Heart right ventricle (tissue), 16 donors: ENCODE data around the gene CCPG1. TPM values are rescaled to one million over a fixed set of nuclear protein-coding genes. Genes with fewer than 3 reads are reported as not detected.

Source experiments
- ATAC-seq, 8 donors: fragments of 200-7000 bp; cut with Tn5 transposase; one replicate each; pipeline ENCODE4 v1.9.1; 2020; ENCODE audit warnings: mild to moderate bottlenecking in 8 of 8, moderate library complexity in 8 of 8, moderate number of reproducible peaks in 1 of 8
- DNase-seq, 2 donors: peaks; one replicate each; pipeline ENCODE4 v3.0.0-alpha.2; 2020
- H3K27ac ChIP-seq, 10 donors: fragments of 200-600 bp; sonication (generic) in 2 of 10; one replicate each; pipeline versions ENCODE4 v1.5.0 to v1.8.0; 2020 to 2022; ENCODE audit warnings: mild to moderate bottlenecking in 3 of 10
- H3K27me3 ChIP-seq, 7 donors: fragments of 200-600 bp; one replicate each; pipeline ENCODE4 v1.8.0; 2021 to 2022; ENCODE audit warnings: mild to moderate bottlenecking in 2 of 7
- H3K36me3 ChIP-seq, 9 donors: fragments of 200-600 bp; sonication (generic) in 1 of 9; one replicate each; pipeline versions ENCODE4 v1.5.0 to v1.8.0; 2020 to 2022; ENCODE audit warnings: mild to moderate bottlenecking in 2 of 9
- H3K4me1 ChIP-seq, 9 donors: fragments of 200-600 bp; sonication (generic) in 1 of 9; one replicate each; pipeline versions ENCODE4 v1.5.0 to v1.8.0; 2020 to 2022; ENCODE audit warnings: mild to moderate bottlenecking in 4 of 9
- H3K4me3 ChIP-seq, 10 donors: fragments of 200-600 bp; sonication (generic) in 2 of 10; one replicate each; pipeline versions ENCODE4 v1.5.0 to v1.8.0; 2020 to 2022; ENCODE audit warnings: mild to moderate bottlenecking in 7 of 10, moderate library complexity in 2 of 10
- H3K9me3 ChIP-seq, 11 donors: fragments of 200-600 bp in 10 of 11; sonication (generic) in 2 of 11; one replicate each; pipeline versions ENCODE4 v1.5.0 to v1.8.0; 2013 to 2022; ENCODE audit warnings: mild to moderate bottlenecking in 2 of 11, control low read depth in 1 of 11, moderate library complexity in 1 of 11
- CTCF ChIP-seq, 9 donors: fragments of 200-600 bp; sonication (generic) in 2 of 9; IDR thresholded peaks; one replicate each; pipeline versions ENCODE4 v1.5.0 to v1.8.0; 2021 to 2022; ENCODE audit warnings: antibody characterized with exemption in 9 of 9, mild to moderate bottlenecking in 5 of 9, moderate library complexity in 1 of 9
- WGBS, 2 donors: extraction: QIAGEN DNeasy Blood & Tissue Kit; methylation state at CpG; one replicate each; pipeline ENCODE4 v1.1.7; 2013; ENCODE audit warnings: inconsistent platforms in 1 of 2; 5-methylcytosine and 5-hydroxymethylcytosine counted together
- intact Hi-C, 10 donors: fragments of 100-400 bp; cut with DNase I; formaldehyde crosslinking; loops; one replicate each; pipeline versions ENCODE4 v1.11.1 to v1.14.2; 2022
- polyA plus RNA-seq, 2 donors: library from polyadenylated mRNA; stranded (reverse); fragments of 200-250 nt; gene quantifications; one replicate each; pipeline ENCODE4 v1.2.3, GENCODE V29; 2013
- total RNA-seq, 10 donors: library from RNA; stranded (reverse); fragmentation: NEBNext Ultra II Directional in 3 of 10; extraction: Animal tissue kit (Norgen Biotek cat#: 25700) in 3 of 10; gene quantifications; one replicate each; pipeline versions ENCODE4 v1.2.1 to v1.2.4, GENCODE V29; 2021 to 2023
- donor health status: Arrhythmogenic right ventricular cardiomyopathy.
- donor health status: ischemic (EF 13 %, LVEDD 7.1; RV severe dilation, severe dysfunction).
- donor health status: healthy with polysubstance abuse.
- donor health status: DM: no; HTN: yes; CAD: no.
- donor health status: DM: no; HTN: no; CAD: no.
- donor health status: ischemic (EF 25% LVEDD 6.9; RV normal size, moderate dysfunction).
- donor health status: ischemic (EF 25% LVEDD 5.7; RV mildly dilated, moderate dysfunction).
- donor health status: healthy.
- donor health status: DM: yes; HTN: yes; CAD: no.
- donor health status: Ischemic cardiomyopathy.
- donor health status: ischemic (EF 35%, LVEDD 5.7; RV mildly dilated, moderate dysfunction).
- donor health status: nonischemic (EF 11% LVEDD 7.7; RV severe dilation, severe dysfunction).
- donor health status: DM: yes; HTN: yes; CAD: no.
- donor health status: PGD.
- donor health status: ischemic (EF 29% LVEDD 5.4; RV normal size, mild dysfunction).
- donor health status: nonischemic (EF 23%, LVEDD 6.1; RV moderate dilation, normal function).

The CCPG1 gene
- total and polyA plus RNA-seq, 12 donors: 24.5 to 106 (median 86.3) TPM

GRCh38 chr15:55381595-55381994 lies 26.6 kb downstream of the CCPG1 start:
- no peaks in the 10 kb centered on the region for H3K4me1 ChIP-seq
- no peaks in the 10 kb centered on the region for H3K27me3 ChIP-seq
- H3K9me3 ChIP-seq: no peaks in the 10 kb centered on the region
- peaks cover 0 to 97% (median 24%) of the 10 kb centered on the region in 9 donors for H3K36me3 ChIP-seq
- intact Hi-C loops: no loop called here
- H3K4me3 ChIP-seq: no peak overlapping the region
- no peak overlapping the region for H3K27ac ChIP-seq
- no peak for TF ChIP-seq CTCF (IDR thresholded peaks at IDR 0.05)
- no peak for DNase-seq
- no peak for ATAC-seq

GRCh38 chr15:55379095-55379494 lies 29.1 kb downstream of the CCPG1 start:
- no peak for TF ChIP-seq CTCF (IDR thresholded peaks at IDR 0.05)
- Histone ChIP-seq H3K36me3 (peaks cover 0 to 99% (median 38%) of the 10 kb centered on the region in 9 donors), H3K4me1 (peaks cover 0 to under 1% (median 0%) of the 10 kb centered on the region in 9 donors), H3K9me3 (no peaks in the 10 kb centered on the region), H3K4me3 (no peak overlapping the region), H3K27ac (no peak overlapping the region), H3K27me3 (no peaks in the 10 kb centered on the region)
- no peak for ATAC-seq
- intact Hi-C loops: no loop called here
- DNase-seq: no peak
- 88 to 90% methylated on average over 5 of the region's 5 CpGs for WGBS, 2 donors

GRCh38 chr15:55372701-55373440 lies 35.3 kb downstream of the CCPG1 start:
- Histone ChIP-seq H3K27ac (peak overlapping the region in 9 of 10 donors; percentile 26 to 69 (median 56)), H3K4me3 (peak overlapping the region in 2 of 10 donors; percentile 1 to 5), H3K4me1 (peaks cover 0 to 24% (median 7%) of the 10 kb centered on the region in 9 donors), H3K27me3 (no peaks in the 10 kb centered on the region), H3K9me3 (no peaks in the 10 kb centered on the region), H3K36me3 (peaks cover 0 to 97% (median 28%) of the 10 kb centered on the region in 9 donors)
- peak in 2 of 8 donors; percentile 53 to 64 for ATAC-seq
- DNase-seq: no peak
- WGBS, 2 donors: 31 to 37% methylated on average over 3 of the region's 3 CpGs
- no peak for TF ChIP-seq CTCF (IDR thresholded peaks at IDR 0.05)
- intact Hi-C loops: loop anchor here in 1 of 10 donors (5.0 kb wide), 1 partner anchor 34 kb away; the partner anchor contains the start of genes CCPG1 and PIERCE2

GRCh38 chr15:55366981-55367380 lies 41.2 kb downstream of the CCPG1 start:
- Histone ChIP-seq H3K4me3 (no peak overlapping the region), H3K9me3 (no peaks in the 10 kb centered on the region), H3K36me3 (peaks cover 0 to 88% (median 9%) of the 10 kb centered on the region in 9 donors), H3K27me3 (no peaks in the 10 kb centered on the region), H3K27ac (no peak overlapping the region), H3K4me1 (peaks cover 0 to 4% (median 0%) of the 10 kb centered on the region in 9 donors)
- ATAC-seq (no peak), DNase-seq (no peak)
- 87 to 90% methylated on average over 1 of the region's 1 CpG for whole genome bisulfite sequencing, 2 donors
- TF ChIP-seq CTCF (IDR thresholded peaks at IDR 0.05): no peak
- intact Hi-C loops: no loop called here
